Right lobe of liver (tissue), 4 donors: ENCODE results near the gene BBLN.

Source experiments
- CTCF ChIP-seq, 4 donors: fragments of 200-600 bp in 3 of 4; fragments of 450-650 bp in 1 of 4; IDR thresholded peaks; one replicate each; pipeline versions ENCODE4 v1.5.1 to v1.8.0; 2016 to 2022; ENCODE audit warnings: antibody characterized with exemption in 4 of 4, mild to moderate bottlenecking in 2 of 4
- POLR2A ChIP-seq: fragments of 450-650 bp; IDR thresholded peaks from one replicate; pipeline ENCODE4 v1.6.1; 2017; ENCODE audit warnings: antibody characterized with exemption, mild to moderate bottlenecking
- donor health status: DM: no; HTN: no; CAD: no.
- donor health status: DM: no; HTN: no; CAD: no.
- donor health status: DM: no; HTN: yes; CAD: no.

- TF ChIP-seq CTCF (IDR thresholded peaks at IDR 0.05), result no peak
- no peak for TF ChIP-seq POLR2A
Observed at GRCh38 chr9:128128836-128129590, 31.1 kb upstream of the BBLN start.
